NCI-H82 (cell line): Measurements from ENCODE around the gene OR2C3.
"Not testable (repeated sequence)": the region's sequence is repeated elsewhere in the genome, so short reads cannot be mapped to it uniquely, and the experiment has no call there.

Experiments used
- DNase-seq: peaks from one replicate; lab custom pipeline; 2025; lab: John Stamatoyannopoulos, UW

Gene OR2C3

GRCh38 chr1:247517795-247518612, 18.2 kb downstream of the OR2C3 start:
- DNase-seq: peak; percentile 19

- no peak for DNase-seq
Measured at GRCh38 chr1:247506831-247507230, 29.4 kb downstream of the OR2C3 start.

- DNase-seq: no peak
Measured at GRCh38 chr1:247500865-247501264, 35.4 kb downstream of the OR2C3 start.

GRCh38 chr1:247496581-247497285, 39.5 kb downstream of the OR2C3 start:
- peak; percentile 23 for DNase-seq

GRCh38 chr1:247494767-247495166, 41.5 kb downstream of the OR2C3 start:
- DNase-seq: peak; percentile 29

- DNase-seq: no peak
Measured at GRCh38 chr1:247493106-247493505, 43.1 kb downstream of the OR2C3 start.

- no peak for DNase-seq
Measured at GRCh38 chr1:247491328-247491727, 44.9 kb downstream of the OR2C3 start.

GRCh38 chr1:247487057-247487456, 49.2 kb downstream of the OR2C3 start:
- peak; percentile 61 for DNase-seq

GRCh38 chr1:247482747-247483146, 53.5 kb downstream of the OR2C3 start:
- DNase-seq: no peak

GRCh38 chr1:247476328-247477058, 59.7 kb downstream of the OR2C3 start:
- DNase-seq: not testable (repeated sequence)

- DNase-seq: no peak
Measured at GRCh38 chr1:247475793-247476192, 60.4 kb downstream of the OR2C3 start.
